Stimulated activated CD4-positive, alpha-beta T cell treated with anti-CD3 and anti-CD28 coated beads, Interleukin-1b, Interleukin-23, amount 100 ng/mL, for 4 hours (primary cell): Measurements from ENCODE around the gene COG4.
A peak's percentile ranks its signal among the peaks of the same experiment; 100 is the strongest.

ENCODE experiments used
- DNase-seq, 2 donors: peaks; one replicate each; pipeline ENCODE4 v3.0.0-alpha.2; 2020; ENCODE audit warnings: low read depth in 2 of 2

The COG4 gene

GRCh38 chr16:70527315-70527996 lies 4.1 kb upstream of the COG4 start:
- DNase-seq, result no peak

- DNase-seq, result no peak
Observed at GRCh38 chr16:70526403-70526802, 3.0 kb upstream of the COG4 start.

GRCh38 chr16:70524399-70524825 lies 1.1 kb upstream of the COG4 start:
- peak in 1 of 2 donors; percentile 14 for DNase-seq

GRCh38 chr16:70523743-70524398 lies 517 bp upstream of the COG4 start, which contains the start of gene SF3B3:
SF3B3 (plus strand) TSS chr16:70523816; CDS start chr16:70526657, 2,841 bp downstream.
- peak; percentile 57 for DNase-seq

- DNase-seq, result no peak
Observed at GRCh38 chr16:70522216-70523075, 908 bp downstream of the COG4 start.

- no peak for DNase-seq
Observed at GRCh38 chr16:70520612-70521297, 2.6 kb downstream of the COG4 start.

- DNase-seq, result no peak
Observed at GRCh38 chr16:70512456-70512855, 10.9 kb downstream of the COG4 start.

- no peak for DNase-seq
Observed at GRCh38 chr16:70511833-70512232, 11.5 kb downstream of the COG4 start.

- DNase-seq, result no peak
Observed at GRCh38 chr16:70510216-70510615, 13.1 kb downstream of the COG4 start.

GRCh38 chr16:70508752-70509151 lies 14.6 kb downstream of the COG4 start:
- DNase-seq, result no peak

GRCh38 chr16:70496513-70496912 lies 26.8 kb downstream of the COG4 start:
- no peak for DNase-seq

- DNase-seq, result no peak
Observed at GRCh38 chr16:70495425-70496182, 27.8 kb downstream of the COG4 start.

- no peak for DNase-seq
Observed at GRCh38 chr16:70494777-70495176, 28.6 kb downstream of the COG4 start.

GRCh38 chr16:70494202-70494770 lies 29.1 kb downstream of the COG4 start:
- DNase-seq, result no peak

- DNase-seq, result no peak
Observed at GRCh38 chr16:70493802-70494201, 29.6 kb downstream of the COG4 start.

- no peak for DNase-seq
Observed at GRCh38 chr16:70490261-70490660, 33.1 kb downstream of the COG4 start.

- no peak for DNase-seq
Observed at GRCh38 chr16:70484867-70485266, 38.5 kb downstream of the COG4 start.

GRCh38 chr16:70483426-70483825 lies 39.9 kb downstream of the COG4 start:
- DNase-seq, result no peak

- no peak for DNase-seq
Observed at GRCh38 chr16:70482624-70483023, 40.7 kb downstream of the COG4 start.

GRCh38 chr16:70481929-70482536 lies 41.3 kb downstream of the COG4 start:
- no peak for DNase-seq
